ENCODE measurements around the gene NETO2. TPM values are rescaled to one million over a fixed set of nuclear protein-coding genes. Genes with fewer than 3 reads are reported as not detected.
"Not testable (repeated sequence)": the region's sequence is repeated elsewhere in the genome, so short reads cannot be mapped to it uniquely, and the experiment has no call there.

The NETO2 gene
- polyA plus RNA-seq, 1 experiment = 14.4 TPM

GRCh38 chr16:47110939-47111338 is 32.8 kb downstream of the NETO2 start:
- H3K4me3 ChIP-seq (ENCODE audit: low read depth, low read length) = no peak overlapping the region
- TF ChIP-seq CTCF (IDR thresholded peaks at IDR 0.05; ENCODE audit: insufficient read depth, low read depth, low read length) = no peak
- DNase-seq (ENCODE audit: low read depth) = no peak
- POLR2A ChIA-PET = no interaction called here
- CTCF ChIA-PET = interaction anchor here (0.6 to 2.1 kb wide), 5 partner anchors 11 to 1432 kb away, joined by 3 to 7 read pairs (median 3); no protein-coding TSS in a partner anchor
- no peaks in the 10 kb centered on the region for H3K27me3 ChIP-seq (ENCODE audit: control insufficient read depth, insufficient read depth, low read length)
- no peaks in the 10 kb centered on the region; the same call in 1 of the 2 replicates for H3K36me3 ChIP-seq (ENCODE audit: control insufficient read depth, insufficient read depth, low read length)

GRCh38 chr16:47109361-47109760 is 34.4 kb downstream of the NETO2 start:
- Histone ChIP-seq H3K27me3 (ENCODE audit: control insufficient read depth, insufficient read depth, low read length) (no peaks in the 10 kb centered on the region), H3K36me3 (ENCODE audit: control insufficient read depth, insufficient read depth, low read length) (no peaks in the 10 kb centered on the region), H3K4me3 (ENCODE audit: low read depth, low read length) (no peak overlapping the region)
- no peak for DNase-seq (ENCODE audit: low read depth)
- ChIA-PET POLR2A (no interaction called here), CTCF (interaction anchor here (1.8 to 2.1 kb wide), 2 partner anchors 12 to 34 kb away, joined by 4 read pairs; partner anchors contain the start of gene NETO2)
- no peak for TF ChIP-seq CTCF (IDR thresholded peaks at IDR 0.05; ENCODE audit: insufficient read depth, low read depth, low read length)

DNA sequence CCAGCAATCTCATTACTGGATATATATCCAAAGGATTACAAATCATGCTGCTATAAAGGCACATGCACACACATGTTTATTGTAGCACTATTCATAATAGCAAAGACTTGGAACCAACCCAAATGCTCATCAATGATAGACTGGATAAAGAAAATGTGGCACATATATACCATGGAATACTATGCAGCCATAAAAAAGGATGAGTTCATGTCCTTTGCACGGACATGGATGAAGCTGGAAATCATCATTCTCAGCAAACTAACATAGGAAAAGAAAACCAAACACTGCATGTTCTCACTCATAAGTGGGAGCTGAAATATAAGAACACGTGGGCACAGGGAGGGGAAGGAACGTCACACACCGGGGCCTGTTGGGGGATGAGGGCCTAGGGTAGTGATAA is 40.8 kb downstream of the NETO2 start:
- POLR2A ChIA-PET; H3K27me3 ChIP-seq (ENCODE audit: control insufficient read depth, insufficient read depth, low read length); H3K36me3 ChIP-seq (ENCODE audit: control insufficient read depth, insufficient read depth, low read length); H3K4me3 ChIP-seq (ENCODE audit: low read depth, low read length); DNase-seq (ENCODE audit: low read depth); CTCF ChIA-PET: not testable (repeated sequence)

GRCh38 chr16:47097154-47097553 is 46.6 kb downstream of the NETO2 start:
- DNase-seq (ENCODE audit: low read depth); H3K36me3 ChIP-seq (ENCODE audit: control insufficient read depth, insufficient read depth, low read length); H3K4me3 ChIP-seq (ENCODE audit: low read depth, low read length); POLR2A ChIA-PET; H3K27me3 ChIP-seq (ENCODE audit: control insufficient read depth, insufficient read depth, low read length); CTCF ChIA-PET: not testable (repeated sequence)

DNA sequence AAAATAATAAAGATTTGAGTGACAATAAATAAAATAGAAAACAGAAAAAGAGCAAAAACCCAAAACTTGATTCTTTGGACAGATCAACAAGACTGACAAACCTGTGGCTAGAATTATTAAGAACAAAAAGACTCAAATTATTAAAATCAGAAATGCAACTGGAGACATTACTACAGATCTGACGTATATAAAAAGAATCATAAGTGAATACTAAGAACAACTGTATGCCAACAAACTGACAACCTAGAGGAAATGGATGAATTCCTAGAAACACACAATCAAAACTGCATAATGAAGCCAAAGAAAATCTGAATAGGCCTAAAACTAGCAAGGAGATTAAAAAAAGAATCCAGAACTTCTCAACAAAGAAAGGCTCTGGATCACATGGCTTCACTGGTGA is 47.4 kb downstream of the NETO2 start:
- ChIA-PET POLR2A (no interaction called here), CTCF (no interaction called here)
- Histone ChIP-seq H3K36me3 (ENCODE audit: control insufficient read depth, insufficient read depth, low read length) (no peaks in the 10 kb centered on the region), H3K4me3 (ENCODE audit: low read depth, low read length) (no peak overlapping the region), H3K27me3 (ENCODE audit: control insufficient read depth, insufficient read depth, low read length) (no peaks in the 10 kb centered on the region)
- no peak for DNase-seq (ENCODE audit: low read depth)
- no peak for TF ChIP-seq CTCF (IDR thresholded peaks at IDR 0.05; ENCODE audit: insufficient read depth, low read depth, low read length)

DNA sequence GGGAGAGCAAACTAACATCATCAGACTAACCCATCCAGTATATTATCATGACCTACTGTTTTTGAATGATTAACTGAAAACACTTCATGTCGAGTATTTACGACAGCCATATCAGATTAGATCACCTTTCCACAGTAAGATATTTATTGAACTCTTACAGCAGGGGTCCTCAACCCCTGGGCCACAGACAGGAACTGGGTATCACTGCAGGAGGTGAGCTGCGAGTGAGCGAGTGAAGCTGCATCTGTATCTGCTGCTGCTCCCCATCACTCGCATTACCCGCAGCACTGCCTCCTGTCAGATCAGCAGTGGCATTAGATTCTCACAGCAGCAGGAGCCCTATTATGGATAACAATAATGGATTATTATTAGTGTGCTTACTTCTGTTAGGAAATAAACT is 59.5 kb downstream of the NETO2 start:
- POLR2A ChIA-PET = no interaction called here
- Histone ChIP-seq H3K27me3 (ENCODE audit: control insufficient read depth, insufficient read depth, low read length) (no peaks in the 10 kb centered on the region), H3K4me3 (ENCODE audit: low read depth, low read length) (no peak overlapping the region), H3K36me3 (ENCODE audit: control insufficient read depth, insufficient read depth, low read length) (peaks cover 3% of the 10 kb centered on the region; the same call in 1 of the 2 replicates)
- DNase-seq (ENCODE audit: low read depth) = no peak
- no peak for TF ChIP-seq CTCF (IDR thresholded peaks at IDR 0.05; ENCODE audit: insufficient read depth, low read depth, low read length)
- CTCF ChIA-PET = no interaction called here

All from BJ (cell line).